HEK293 (cell line): ENCODE results near the gene ADSS1.

Experiments
- CTCF ChIA-PET: fragments of 350-600 bp; formaldehyde crosslinking; extraction: SDS; loops from one replicate; lab custom pipeline; 2021; ENCODE audit warnings: antibody characterized with exemption; lab: Yijun Ruan, JAX
- POLR2A ChIA-PET: fragments of 300-600 bp; formaldehyde crosslinking; extraction: SDS; loops from one replicate; lab custom pipeline; 2020; ENCODE audit warnings: antibody characterized with exemption, inconsistent platforms; lab: Yijun Ruan, JAX
- H3K27ac ChIP-seq: fragments of 200-500 bp; sonication (Bioruptor generic); 2 replicates; pipeline ENCODE4 v1.5.1; 2014; ENCODE audit warnings: low read depth, low read length, control low read depth, inconsistent platforms; ENCODE audit errors: extremely low read depth
- H3K36me3 ChIP-seq, 2 experiments: fragments of 200-500 bp in 1 of 2; sonication (Bioruptor generic) in 1 of 2; 1 replicate in 1 of 2; 2 replicates in 1 of 2; pipeline ENCODE4 v1.5.1; 2014 to 2017; ENCODE audit warnings: inconsistent platforms in 2 of 2, low read length in 2 of 2; ENCODE audit not compliant: control insufficient read depth in 2 of 2, insufficient read depth in 1 of 2
- H3K4me1 ChIP-seq: fragments of 200-500 bp; sonication (Bioruptor generic); 2 replicates; pipeline ENCODE4 v1.5.1; 2014; ENCODE audit warnings: mild to moderate bottlenecking, low read length, inconsistent platforms; ENCODE audit not compliant: control insufficient read depth, insufficient read depth
- H3K4me3 ChIP-seq: 2 replicates; pipeline ENCODE4 v1.5.1; 2011; ENCODE audit warnings: low read depth, mild to moderate bottlenecking, control low read depth, low read length, moderate library complexity
- H3K9me3 ChIP-seq: fragments of 200-500 bp; sonication (Bioruptor generic); 2 replicates; pipeline ENCODE4 v1.5.1; 2014; ENCODE audit warnings: low read depth, low read length, inconsistent platforms; ENCODE audit not compliant: control insufficient read depth, insufficient read depth
- EGR2 ChIP-seq: fragments of 450-650 bp; formaldehyde crosslinking; IDR thresholded peaks from 2 replicates; pipeline ENCODE4 v1.5.1; 2016; ENCODE audit warnings: low read depth, missing biosample characterization, missing genetic modification characterization
- KLF16 ChIP-seq: fragments of 450-650 bp; formaldehyde crosslinking; IDR thresholded peaks from 2 replicates; pipeline ENCODE4 v1.5.1; 2017; ENCODE audit warnings: missing biosample characterization, missing genetic modification characterization
- PRDM1 ChIP-seq: fragments of 450-650 bp; formaldehyde crosslinking; IDR thresholded peaks from 2 replicates; pipeline ENCODE4; 2016; ENCODE audit warnings: missing biosample characterization, missing genetic modification characterization
- ZBTB20 ChIP-seq: fragments of 450-650 bp; formaldehyde crosslinking; IDR thresholded peaks from 2 replicates; pipeline ENCODE4 v1.5.1; 2016; ENCODE audit warnings: missing biosample characterization, missing genetic modification characterization
- ZBTB21 ChIP-seq: fragments of 450-650 bp; formaldehyde crosslinking; IDR thresholded peaks from 2 replicates; pipeline ENCODE4 v1.5.1; 2017; ENCODE audit warnings: missing biosample characterization, missing genetic modification characterization
- ZBTB26 ChIP-seq: fragments of 450-650 bp; formaldehyde crosslinking; optimal IDR thresholded peaks from 2 replicates; pipeline ENCODE3; 2016; ENCODE audit warnings: missing biosample characterization, mild to moderate bottlenecking, missing genetic modification characterization
- ZFHX2 ChIP-seq: fragments of 450-650 bp; formaldehyde crosslinking; conservative IDR thresholded peaks from 2 replicates; pipeline ENCODE4 v1.5.1; 2016; ENCODE audit warnings: missing biosample characterization, missing genetic modification characterization
- ZIC2 ChIP-seq: fragments of 450-650 bp; formaldehyde crosslinking; IDR thresholded peaks from 2 replicates; pipeline ENCODE4 v1.5.1; 2016; ENCODE audit warnings: missing biosample characterization, missing genetic modification characterization
- ZNF138 ChIP-seq: fragments of 450-650 bp; formaldehyde crosslinking; IDR thresholded peaks from 2 replicates; pipeline ENCODE4 v1.5.1; 2016; ENCODE audit warnings: missing biosample characterization, missing genetic modification characterization, borderline replicate concordance
- ZNF223 ChIP-seq: fragments of 450-650 bp; formaldehyde crosslinking; IDR thresholded peaks from 2 replicates; pipeline ENCODE4 v1.5.1; 2016; ENCODE audit warnings: missing biosample characterization, missing genetic modification characterization
- ZNF239 ChIP-seq: fragments of 450-650 bp; formaldehyde crosslinking; IDR thresholded peaks from 2 replicates; pipeline ENCODE4 v1.5.1; 2016; ENCODE audit warnings: missing biosample characterization, missing genetic modification characterization
- ZNF266 ChIP-seq: fragments of 450-650 bp; formaldehyde crosslinking; IDR thresholded peaks from 2 replicates; pipeline ENCODE4 v1.5.1; 2016; ENCODE audit warnings: missing biosample characterization, missing genetic modification characterization, low read depth
- ZNF292 ChIP-seq: fragments of 450-650 bp; formaldehyde crosslinking; IDR thresholded peaks from 2 replicates; pipeline ENCODE4 v1.5.1; 2016; ENCODE audit warnings: low read depth, missing biosample characterization, missing genetic modification characterization, borderline replicate concordance
- ZNF37A ChIP-seq: fragments of 450-650 bp; IDR thresholded peaks from 2 replicates; pipeline ENCODE4 v1.5.1; 2018; ENCODE audit warnings: missing biosample characterization, missing genetic modification characterization
- ZNF423 ChIP-seq: fragments of 450-650 bp; formaldehyde crosslinking; IDR thresholded peaks from 2 replicates; pipeline ENCODE4 v1.5.1; 2016; ENCODE audit warnings: missing biosample characterization, missing genetic modification characterization
- ZNF544 ChIP-seq: fragments of 450-650 bp; formaldehyde crosslinking; IDR thresholded peaks from 2 replicates; pipeline ENCODE4 v1.5.0; 2017; ENCODE audit warnings: missing biosample characterization, missing genetic modification characterization
- ZNF561 ChIP-seq: fragments of 450-650 bp; IDR thresholded peaks from 2 replicates; pipeline ENCODE4 v1.5.1; 2018; ENCODE audit warnings: missing biosample characterization, missing genetic modification characterization, borderline replicate concordance
- ZNF600 ChIP-seq: fragments of 450-650 bp; formaldehyde crosslinking; IDR thresholded peaks from 2 replicates; pipeline ENCODE4 v1.5.1; 2016; ENCODE audit warnings: missing biosample characterization, missing genetic modification characterization
- ZNF654 ChIP-seq: fragments of 450-650 bp; formaldehyde crosslinking; IDR thresholded peaks from 2 replicates; pipeline ENCODE4 v1.5.1; 2016; ENCODE audit warnings: low read depth, missing biosample characterization, missing genetic modification characterization
- ZNF791 ChIP-seq: fragments of 450-650 bp; formaldehyde crosslinking; IDR thresholded peaks from 2 replicates; pipeline ENCODE4 v1.5.1; 2016; ENCODE audit warnings: missing biosample characterization, missing genetic modification characterization
- TF ChIP-seq, protein P1 (sequence below): fragments of 450-650 bp; formaldehyde crosslinking; IDR thresholded peaks from 2 replicates; pipeline ENCODE4 v1.5.1; 2017; ENCODE audit warnings: missing biosample characterization, missing genetic modification characterization
- TF ChIP-seq, protein P2 (sequence below): fragments of 450-650 bp; formaldehyde crosslinking; IDR thresholded peaks from 2 replicates; pipeline ENCODE4 v1.5.1; 2017; ENCODE audit warnings: missing biosample characterization, missing genetic modification characterization
- TF ChIP-seq, protein P3 (sequence below): fragments of 450-650 bp; formaldehyde crosslinking; IDR thresholded peaks from 2 replicates; pipeline ENCODE4 v1.5.1; 2016; ENCODE audit warnings: missing biosample characterization, missing genetic modification characterization
- TF ChIP-seq, protein P4 (sequence below): fragments of 450-650 bp; formaldehyde crosslinking; IDR thresholded peaks from 2 replicates; pipeline ENCODE4 v1.5.1; 2016; ENCODE audit warnings: missing biosample characterization, missing genetic modification characterization

The ADSS1 gene

DNA sequence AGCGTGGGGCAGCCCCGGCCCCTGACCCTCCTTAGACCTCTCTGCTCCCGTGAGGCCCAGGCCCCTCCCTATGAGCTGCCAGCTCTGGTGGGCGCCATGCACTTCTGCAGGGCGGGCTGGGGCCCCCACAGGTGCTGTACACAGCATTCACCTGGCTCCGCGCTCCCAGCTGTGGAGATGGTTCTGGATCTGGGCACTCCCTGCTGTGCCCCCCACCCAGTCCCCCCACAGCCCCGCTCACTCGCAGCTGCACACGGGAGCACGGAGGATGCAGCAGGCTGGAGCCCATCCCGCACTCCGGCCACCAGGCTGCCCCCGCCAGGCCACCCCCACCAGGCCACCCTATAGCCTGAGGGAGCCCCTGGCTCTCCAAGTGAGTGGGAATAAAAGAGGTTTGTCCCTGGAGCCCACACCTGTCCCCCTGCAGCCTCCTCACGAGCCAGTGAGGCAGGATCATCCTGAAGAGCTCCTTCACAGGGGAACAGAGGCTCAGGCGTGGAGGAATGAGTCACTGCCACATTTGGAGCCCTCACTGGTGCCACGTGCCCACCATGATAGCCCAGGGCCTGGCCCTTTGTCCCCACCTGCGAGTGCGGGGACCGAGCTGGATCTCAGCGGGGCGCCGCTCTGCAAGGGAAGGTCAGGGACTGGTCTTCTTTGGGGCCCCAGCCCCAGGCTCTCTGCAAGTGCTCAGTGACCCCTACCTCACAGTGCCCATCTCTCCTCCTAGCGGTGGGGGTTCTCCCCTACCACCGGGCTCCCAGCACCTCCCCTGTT is 1.9 kb downstream of the ADSS1 start:
- Histone ChIP-seq H3K27ac (no peak overlapping the region), H3K9me3 (no peaks in the 10 kb centered on the region), H3K4me3 (no peak overlapping the region), H3K4me1 (no peaks in the 10 kb centered on the region; the same call in 1 of the 2 replicates), H3K36me3 (no peaks in the 10 kb centered on the region)
- CTCF ChIA-PET, result interaction anchor here (1.1 to 2.0 kb wide), 2 partner anchors 10 to 27 kb away, joined by 3 to 4 read pairs; no protein-coding TSS in a partner anchor
- TF ChIP-seq KLF16 (tag by site-specific recombination), result no peak
- peak; percentile 14; the same call in 1 of the 2 replicates for TF ChIP-seq ZIC2 (tag by site-specific recombination)
- TF ChIP-seq ZNF654 (tag by site-specific recombination), result no peak
- TF ChIP-seq ZBTB20, result no peak
- no peak for TF ChIP-seq ZNF600 (tag by site-specific recombination)
- TF ChIP-seq, protein P1, sequence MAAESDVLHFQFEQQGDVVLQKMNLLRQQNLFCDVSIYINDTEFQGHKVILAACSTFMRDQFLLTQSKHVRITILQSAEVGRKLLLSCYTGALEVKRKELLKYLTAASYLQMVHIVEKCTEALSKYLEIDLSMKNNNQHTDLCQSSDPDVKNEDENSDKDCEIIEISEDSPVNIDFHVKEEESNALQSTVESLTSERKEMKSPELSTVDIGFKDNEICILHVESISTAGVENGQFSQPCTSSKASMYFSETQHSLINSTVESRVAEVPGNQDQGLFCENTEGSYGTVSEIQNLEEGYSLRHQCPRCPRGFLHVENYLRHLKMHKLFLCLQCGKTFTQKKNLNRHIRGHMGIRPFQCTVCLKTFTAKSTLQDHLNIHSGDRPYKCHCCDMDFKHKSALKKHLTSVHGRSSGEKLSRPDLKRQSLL, result no peak
- 0 out of 2 replicates have a peak, but pooled peaks have one; percentile 6 for TF ChIP-seq ZFHX2 (tag by site-specific recombination)
- TF ChIP-seq EGR2 (tag by site-specific recombination), result 0 out of 2 replicates have a peak, but pooled peaks have one; percentile 4
- TF ChIP-seq, protein P2, sequence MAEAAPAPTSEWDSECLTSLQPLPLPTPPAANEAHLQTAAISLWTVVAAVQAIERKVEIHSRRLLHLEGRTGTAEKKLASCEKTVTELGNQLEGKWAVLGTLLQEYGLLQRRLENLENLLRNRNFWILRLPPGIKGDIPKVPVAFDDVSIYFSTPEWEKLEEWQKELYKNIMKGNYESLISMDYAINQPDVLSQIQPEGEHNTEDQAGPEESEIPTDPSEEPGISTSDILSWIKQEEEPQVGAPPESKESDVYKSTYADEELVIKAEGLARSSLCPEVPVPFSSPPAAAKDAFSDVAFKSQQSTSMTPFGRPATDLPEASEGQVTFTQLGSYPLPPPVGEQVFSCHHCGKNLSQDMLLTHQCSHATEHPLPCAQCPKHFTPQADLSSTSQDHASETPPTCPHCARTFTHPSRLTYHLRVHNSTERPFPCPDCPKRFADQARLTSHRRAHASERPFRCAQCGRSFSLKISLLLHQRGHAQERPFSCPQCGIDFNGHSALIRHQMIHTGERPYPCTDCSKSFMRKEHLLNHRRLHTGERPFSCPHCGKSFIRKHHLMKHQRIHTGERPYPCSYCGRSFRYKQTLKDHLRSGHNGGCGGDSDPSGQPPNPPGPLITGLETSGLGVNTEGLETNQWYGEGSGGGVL (tag by site-specific recombination), result no peak
- no peak for TF ChIP-seq ZNF292 (tag by site-specific recombination)
- POLR2A ChIA-PET, result interaction anchor here (0.9 kb wide), 1 partner anchor 27 kb away, joined by 4 read pairs; the partner anchor contains the start of gene SIVA1

- no peaks in the 10 kb centered on the region; the same call in 1 of the 2 replicates for H3K4me1 ChIP-seq
- no peak overlapping the region for H3K4me3 ChIP-seq
- H3K9me3 ChIP-seq, result no peaks in the 10 kb centered on the region
- ChIA-PET CTCF (interaction anchor here (2.0 kb wide), 1 partner anchor 10 kb away, joined by 4 read pairs; no protein-coding TSS in a partner anchor), POLR2A (interaction anchor here (0.9 kb wide), 1 partner anchor 26 kb away, joined by 4 read pairs; the partner anchor contains the start of gene SIVA1)
- H3K36me3 ChIP-seq, result no peaks in the 10 kb centered on the region
- no peak overlapping the region for H3K27ac ChIP-seq
- TF ChIP-seq PRDM1 (no peak), ZNF423 (tag by site-specific recombination) (0 out of 2 replicates have a peak, but pooled peaks have one; percentile 13), ZNF791 (tag by site-specific recombination) (no peak), ZNF544 (no peak), ZNF223 (tag by site-specific recombination) (no peak), ZFHX2 (tag by site-specific recombination) (0 out of 2 replicates have a peak, but pooled peaks have one; percentile 7), ZBTB26 (tag by site-specific recombination) (no peak), ZNF266 (tag by site-specific recombination) (no peak), ZNF37A (tag by site-specific recombination) (no peak), ZNF561 (tag by site-specific recombination) (no peak), ZNF138 (tag by site-specific recombination) (no peak), ZBTB21 (no peak), ZNF239 (no peak)
- TF ChIP-seq, protein P3, sequence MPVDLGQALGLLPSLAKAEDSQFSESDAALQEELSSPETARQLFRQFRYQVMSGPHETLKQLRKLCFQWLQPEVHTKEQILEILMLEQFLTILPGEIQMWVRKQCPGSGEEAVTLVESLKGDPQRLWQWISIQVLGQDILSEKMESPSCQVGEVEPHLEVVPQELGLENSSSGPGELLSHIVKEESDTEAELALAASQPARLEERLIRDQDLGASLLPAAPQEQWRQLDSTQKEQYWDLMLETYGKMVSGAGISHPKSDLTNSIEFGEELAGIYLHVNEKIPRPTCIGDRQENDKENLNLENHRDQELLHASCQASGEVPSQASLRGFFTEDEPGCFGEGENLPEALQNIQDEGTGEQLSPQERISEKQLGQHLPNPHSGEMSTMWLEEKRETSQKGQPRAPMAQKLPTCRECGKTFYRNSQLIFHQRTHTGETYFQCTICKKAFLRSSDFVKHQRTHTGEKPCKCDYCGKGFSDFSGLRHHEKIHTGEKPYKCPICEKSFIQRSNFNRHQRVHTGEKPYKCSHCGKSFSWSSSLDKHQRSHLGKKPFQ (tag by site-specific recombination), result no peak
- TF ChIP-seq, protein P4, sequence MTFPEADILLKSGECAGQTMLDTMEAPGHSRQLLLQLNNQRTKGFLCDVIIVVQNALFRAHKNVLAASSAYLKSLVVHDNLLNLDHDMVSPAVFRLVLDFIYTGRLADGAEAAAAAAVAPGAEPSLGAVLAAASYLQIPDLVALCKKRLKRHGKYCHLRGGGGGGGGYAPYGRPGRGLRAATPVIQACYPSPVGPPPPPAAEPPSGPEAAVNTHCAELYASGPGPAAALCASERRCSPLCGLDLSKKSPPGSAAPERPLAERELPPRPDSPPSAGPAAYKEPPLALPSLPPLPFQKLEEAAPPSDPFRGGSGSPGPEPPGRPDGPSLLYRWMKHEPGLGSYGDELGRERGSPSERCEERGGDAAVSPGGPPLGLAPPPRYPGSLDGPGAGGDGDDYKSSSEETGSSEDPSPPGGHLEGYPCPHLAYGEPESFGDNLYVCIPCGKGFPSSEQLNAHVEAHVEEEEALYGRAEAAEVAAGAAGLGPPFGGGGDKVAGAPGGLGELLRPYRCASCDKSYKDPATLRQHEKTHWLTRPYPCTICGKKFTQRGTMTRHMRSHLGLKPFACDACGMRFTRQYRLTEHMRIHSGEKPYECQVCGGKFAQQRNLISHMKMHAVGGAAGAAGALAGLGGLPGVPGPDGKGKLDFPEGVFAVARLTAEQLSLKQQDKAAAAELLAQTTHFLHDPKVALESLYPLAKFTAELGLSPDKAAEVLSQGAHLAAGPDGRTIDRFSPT, result 0 out of 2 replicates have a peak, but pooled peaks have one; percentile 28
Observed at GRCh38 chr14:104726600-104727451, 2.8 kb downstream of the ADSS1 start.
